HG03159 (cell line): ENCODE results near the gene PARD3B.

ENCODE experiments used
- ATAC-seq: cut with Tn5 transposase; IDR thresholded peaks from one replicate; pipeline ENCODE4 v1.9.1; 2021; ENCODE audit warnings: mild to moderate bottlenecking, moderate library complexity; ENCODE audit not compliant: unreplicated experiment

The PARD3B gene

DNA sequence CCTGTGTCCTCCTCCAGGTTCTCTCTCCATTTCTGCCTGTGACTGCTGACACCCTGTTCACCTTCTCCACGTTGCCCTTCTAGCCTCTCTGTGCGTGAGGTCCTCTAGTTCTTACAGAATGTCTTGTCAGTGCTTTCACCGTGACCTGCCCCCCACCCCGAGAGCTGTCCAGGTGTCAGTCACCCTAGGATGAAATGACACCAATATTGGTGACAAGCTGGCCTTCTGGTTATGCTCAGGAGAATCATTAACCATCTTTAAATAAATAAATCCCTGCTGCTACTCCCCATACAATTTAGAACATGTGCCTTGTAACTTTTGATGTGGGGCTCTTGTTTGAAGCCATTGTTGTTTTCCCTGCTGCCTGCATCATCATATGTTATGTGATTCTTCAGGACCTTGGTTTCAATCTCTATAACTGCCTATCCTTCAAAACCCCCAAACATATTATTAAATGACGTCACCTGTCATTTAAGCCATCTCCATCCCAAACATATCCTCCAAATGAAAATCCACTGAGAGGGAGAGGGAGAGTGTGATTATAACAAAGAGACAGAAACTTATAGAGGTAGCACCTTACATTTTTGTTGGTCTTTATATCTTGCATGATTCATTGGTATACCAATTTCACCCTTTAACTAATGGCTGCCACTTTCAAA, 496.3 kb downstream of the PARD3B start:
- ATAC-seq: no peak

DNA sequence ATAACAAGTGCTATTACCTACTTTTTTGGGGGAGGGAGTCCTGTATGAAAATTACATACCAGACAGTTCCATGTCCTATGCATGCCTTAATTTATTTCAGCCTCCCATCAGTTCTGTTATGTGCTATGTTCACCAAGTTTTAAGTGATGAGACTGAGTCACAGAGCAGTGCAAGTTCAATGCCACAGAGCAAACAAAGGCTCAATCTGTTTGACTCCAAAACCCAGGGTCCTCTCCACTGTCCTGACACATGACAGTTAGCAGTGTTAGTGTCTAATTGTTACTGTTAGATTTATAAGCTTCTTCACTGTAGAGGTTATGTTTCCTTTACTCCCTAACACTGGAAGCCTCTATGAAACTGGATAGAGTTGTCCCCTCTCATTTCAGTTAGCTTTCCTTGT, 498.0 kb downstream of the PARD3B start:
- no peak for ATAC-seq

DNA sequence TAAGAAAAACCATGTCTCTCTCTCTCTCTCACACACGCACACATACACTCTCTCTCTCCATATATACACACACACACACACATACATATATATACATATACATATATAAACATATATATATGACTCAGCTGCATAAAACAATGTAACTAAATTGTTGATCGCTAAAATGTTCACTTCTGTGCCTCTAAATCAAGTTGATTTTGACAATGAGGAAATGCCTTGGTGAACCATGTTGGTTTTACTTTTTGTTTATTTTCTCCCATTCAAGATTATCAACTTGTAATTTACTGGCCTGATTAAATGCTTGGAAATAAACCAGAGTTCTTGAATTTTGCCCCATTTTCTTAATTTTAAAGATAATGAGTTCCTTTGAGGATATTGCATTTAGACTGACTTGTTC, 500.4 kb downstream of the PARD3B start:
- no peak for ATAC-seq

DNA sequence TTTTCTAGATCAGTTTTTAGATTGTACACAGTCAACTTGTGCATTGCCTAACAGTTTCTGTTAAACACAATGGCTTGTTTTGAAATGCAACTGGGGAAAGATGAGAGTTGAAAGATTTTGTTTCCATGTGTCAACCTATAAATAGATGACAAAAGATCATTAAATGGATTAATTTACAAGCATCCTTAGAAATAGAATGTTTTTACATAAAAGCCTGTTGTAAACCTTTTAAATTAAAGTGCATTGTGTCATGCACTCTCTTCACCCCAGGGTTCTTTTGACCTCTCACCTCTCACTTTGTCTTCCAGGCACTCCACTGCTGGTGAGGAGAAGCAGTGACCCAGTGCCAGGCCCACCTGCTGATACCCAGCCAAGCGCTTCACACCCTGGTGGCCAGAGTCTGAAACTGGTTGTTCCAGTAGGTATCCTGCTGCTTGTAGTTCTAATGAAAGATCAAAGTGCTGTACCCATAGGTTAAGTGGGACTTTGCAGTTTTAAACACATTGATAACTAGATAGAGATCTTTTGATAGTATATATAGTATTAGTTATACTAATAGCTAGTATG, 502.1 kb downstream of the PARD3B start:
- no peak for ATAC-seq

DNA sequence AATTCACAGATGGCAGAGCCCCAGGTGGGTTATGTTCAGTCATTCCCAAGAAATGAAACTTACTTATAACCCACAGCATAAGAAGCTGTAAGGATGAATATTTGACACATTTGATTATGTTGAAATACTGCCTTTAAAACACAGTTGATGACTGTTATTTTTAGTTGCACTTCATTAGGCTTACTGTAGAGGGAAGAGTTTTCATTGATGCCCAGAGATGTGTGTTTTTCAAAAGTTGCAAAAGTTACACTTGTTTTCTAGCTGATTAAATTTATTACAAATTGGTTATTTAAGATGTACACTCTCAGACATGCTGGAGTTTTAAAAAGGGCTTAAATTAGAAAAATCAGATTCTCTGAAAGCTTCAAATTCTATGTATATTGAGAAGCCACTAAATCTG, 506.1 kb downstream of the PARD3B start:
- ATAC-seq: no peak

DNA sequence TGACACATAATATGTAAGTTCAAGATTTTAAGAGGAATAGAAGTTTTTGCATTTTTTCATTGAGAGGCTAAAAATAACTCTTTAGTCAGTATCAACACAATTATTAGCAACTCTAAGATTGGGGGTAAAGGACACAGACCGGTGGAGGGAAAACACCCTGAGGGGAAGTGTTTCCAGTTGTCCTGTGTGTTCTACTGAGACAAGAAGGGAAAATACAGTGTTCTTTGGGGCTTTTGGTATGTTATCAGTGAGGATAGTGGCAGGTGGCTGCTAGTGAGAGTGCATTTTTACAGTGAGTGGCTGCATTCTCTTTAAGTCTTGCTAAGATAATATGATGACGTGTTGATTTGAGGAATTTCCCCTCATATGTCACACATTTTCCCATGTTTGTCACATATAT, 507.5 kb downstream of the PARD3B start:
- ATAC-seq: no peak

DNA sequence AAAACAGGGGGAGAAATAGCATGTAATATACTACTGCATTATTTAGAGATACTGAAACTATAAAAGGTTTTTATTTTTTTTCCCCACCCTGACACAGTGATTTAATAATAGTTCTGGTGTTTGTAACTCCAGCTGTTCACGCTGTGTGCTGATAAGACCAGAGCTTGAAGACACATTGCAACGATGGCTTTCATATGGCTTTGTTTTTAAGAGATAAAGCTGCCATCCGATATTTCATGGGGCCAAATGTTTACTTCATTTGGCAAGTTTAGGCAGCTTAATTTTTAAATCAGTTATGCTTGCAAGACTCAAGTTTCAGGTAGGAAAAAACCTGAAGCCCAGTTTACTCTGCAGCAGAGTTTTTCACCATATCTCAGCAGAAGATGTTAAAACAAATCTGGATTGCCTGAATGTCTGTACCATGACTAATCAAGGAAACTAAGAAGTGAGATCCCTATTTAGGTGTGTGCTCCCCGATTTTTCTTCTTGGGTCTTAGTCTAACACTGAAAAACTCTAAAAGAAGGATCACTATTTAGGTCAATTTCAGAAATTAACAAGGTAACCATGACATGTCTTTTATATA, 508.6 kb downstream of the PARD3B start:
- ATAC-seq: no peak

DNA sequence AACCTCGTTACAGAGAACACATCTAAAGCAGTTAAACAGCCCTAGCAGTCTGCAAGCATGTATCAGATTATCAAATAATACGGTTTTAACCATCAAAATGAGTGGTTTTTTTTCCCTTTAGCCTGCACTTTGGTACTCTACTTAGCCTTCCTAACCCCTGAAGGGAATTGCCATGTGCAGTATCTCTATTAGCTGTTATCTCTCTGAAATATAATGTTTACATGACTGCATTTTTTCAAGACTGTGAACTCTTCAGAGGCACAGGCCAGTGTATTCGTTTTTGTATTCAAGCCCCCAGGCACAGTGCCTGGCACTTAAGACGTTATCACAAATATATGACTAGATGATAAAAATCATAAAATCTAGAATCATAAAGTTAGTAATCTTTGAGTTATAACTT, 509.5 kb downstream of the PARD3B start:
- no peak for ATAC-seq

DNA sequence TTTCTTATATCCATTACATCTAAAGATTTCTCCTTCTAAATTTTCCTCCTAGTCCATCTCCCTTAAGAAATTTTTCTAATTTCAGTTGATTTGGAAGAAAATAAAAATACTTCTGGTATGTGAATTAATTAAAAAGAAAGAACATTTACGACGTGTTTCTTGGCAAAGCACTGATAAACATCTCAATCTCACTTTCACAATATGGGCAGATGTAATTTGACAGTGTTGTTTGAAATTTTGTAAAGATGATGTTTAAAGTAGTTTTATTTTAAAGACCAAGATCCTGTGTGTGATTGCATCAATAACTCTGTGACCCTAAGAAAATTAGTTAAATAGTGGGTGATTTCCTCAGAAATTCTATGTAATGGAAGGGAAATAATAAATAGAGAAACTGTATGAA, 510.0 kb downstream of the PARD3B start:
- ATAC-seq: no peak

DNA sequence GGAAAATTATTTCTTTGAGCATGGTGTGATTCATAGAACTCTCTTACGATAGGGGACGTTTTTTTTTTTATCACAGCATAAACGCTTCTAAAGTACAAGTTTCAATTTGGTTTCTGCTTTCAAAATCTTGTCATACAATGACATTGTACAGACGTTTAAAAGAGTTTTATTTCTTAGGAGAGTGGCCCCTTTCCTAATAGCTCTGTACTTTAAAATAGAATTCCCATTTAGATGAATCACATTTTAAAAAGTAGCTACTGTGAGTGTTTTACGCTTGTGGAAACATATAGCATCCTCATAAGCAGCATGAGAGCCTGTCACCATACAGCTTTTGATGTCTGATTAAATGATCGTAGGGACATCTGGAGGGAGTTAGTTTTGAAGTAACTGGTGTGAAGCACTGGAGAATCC, 510.9 kb downstream of the PARD3B start:
- no peak for ATAC-seq

DNA sequence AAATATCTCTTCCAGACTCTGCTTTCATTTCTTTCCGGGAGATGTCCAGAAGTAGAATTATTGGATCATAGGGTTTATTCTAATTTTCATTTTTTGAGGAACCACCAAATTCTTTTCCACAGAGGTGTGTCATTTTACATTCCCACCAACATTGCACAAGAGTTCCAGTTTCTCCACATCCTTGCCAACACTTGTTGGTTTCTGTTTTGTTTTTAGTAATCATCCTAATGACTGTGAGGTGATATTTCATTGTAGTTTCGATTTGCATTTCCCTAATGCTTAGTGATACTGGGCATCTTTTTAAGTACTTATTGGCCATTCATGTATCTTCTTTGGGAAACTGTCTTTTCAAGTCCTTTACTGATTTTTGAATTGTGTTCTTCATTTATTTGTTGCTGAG, 513.1 kb downstream of the PARD3B start:
- ATAC-seq: no peak

DNA sequence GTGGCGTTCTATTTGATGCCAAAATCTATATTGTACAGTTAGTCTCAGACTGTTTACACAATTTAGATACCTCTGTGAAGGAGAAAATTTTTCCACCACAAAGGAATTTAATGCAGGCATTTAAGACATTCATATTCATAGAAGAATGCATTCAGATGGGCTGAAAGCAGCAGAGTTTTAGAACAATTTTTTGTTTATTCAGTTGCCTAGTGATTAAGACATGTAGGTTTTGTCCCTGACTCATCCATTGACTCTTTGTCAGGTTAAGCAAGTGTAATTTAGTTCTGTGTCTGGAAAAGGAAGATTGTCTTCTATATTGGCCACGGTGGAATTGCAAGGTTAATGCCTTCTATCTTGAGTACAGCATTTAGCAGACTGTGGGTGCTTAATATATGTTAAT, 515.0 kb downstream of the PARD3B start:
- no peak for ATAC-seq

DNA sequence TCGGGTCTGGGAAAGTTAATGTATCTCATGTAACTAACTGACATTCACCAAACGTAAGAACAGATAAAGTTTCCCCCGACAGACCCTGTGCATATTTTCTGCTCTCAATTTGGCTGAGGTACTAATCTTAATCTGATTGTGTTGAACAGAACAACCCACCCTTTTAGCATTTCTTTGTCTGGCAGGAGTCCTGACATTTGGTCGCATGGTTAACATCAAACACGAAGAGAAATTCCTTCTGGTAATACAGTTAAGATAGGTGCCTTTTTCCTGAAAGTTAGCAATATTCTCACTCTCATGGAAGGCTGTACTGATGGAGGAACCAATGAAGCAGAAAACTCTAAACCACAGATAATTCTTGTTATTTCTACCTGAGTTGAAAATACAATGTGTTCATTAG, 520.8 kb downstream of the PARD3B start:
- no peak for ATAC-seq

DNA sequence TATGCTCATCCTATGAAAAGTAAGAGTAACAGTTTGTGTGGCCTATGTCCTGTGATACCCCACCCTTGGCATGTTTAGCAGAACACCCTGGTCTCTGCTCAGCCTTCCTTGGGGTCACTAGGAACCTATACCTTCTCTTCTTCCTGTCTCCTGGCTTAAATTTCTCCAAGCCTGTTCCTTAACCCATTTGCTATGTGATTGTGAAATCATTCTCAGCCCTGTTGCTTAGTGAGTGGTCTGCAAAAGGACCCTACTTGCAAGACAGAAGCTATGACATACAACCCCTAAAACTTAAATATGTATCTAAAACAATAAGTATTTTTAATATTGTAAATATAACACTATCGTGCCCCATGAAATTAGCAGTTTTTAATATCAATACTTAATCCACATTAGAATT, 524.7 kb downstream of the PARD3B start:
- no peak for ATAC-seq

DNA sequence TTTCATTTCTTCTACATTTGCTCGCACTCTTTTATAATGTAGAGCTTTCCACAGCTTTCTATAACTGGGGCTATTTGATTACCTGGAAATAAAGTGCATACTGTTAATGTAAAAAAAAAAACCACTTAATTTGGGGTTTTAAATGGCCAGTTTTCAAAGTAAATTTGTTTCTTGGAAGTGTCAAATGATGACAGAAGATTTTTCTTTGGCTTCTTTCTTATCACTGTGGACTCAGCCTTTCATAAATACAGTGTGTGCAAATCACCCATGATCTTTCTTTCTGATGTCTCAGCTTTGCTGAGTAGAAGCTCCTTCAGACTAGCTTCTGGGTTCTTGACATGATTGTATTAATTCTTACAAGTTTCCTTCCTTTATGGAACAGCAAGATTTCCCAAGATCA, 525.6 kb downstream of the PARD3B start:
- no peak for ATAC-seq

DNA sequence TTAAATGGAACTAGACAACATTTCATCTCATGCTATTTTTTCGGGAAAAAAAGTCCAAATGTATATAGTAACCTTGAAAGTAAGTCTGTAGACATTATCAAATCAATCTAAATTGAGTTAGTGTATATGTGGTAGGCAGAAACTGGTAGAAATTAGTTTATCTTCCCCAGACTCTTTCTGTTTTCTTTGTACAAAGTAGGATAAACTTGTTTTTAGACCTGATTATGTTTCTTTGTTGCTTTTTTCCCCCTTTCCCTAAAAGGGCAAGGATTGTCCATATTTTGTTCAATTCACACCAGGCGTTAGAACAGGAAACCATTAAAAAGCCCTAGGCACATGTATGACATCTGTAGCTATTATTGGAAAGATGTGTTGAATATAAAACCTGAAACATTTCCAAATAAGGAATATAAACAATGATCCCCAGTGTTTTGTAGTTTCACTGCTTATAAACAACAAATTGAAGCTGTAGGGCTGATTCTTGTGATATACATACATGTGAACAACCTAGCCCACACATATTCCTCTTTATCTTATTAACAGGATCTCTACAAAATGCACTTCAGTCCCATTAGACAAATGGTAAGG, 528.3 kb downstream of the PARD3B start:
- no peak for ATAC-seq

DNA sequence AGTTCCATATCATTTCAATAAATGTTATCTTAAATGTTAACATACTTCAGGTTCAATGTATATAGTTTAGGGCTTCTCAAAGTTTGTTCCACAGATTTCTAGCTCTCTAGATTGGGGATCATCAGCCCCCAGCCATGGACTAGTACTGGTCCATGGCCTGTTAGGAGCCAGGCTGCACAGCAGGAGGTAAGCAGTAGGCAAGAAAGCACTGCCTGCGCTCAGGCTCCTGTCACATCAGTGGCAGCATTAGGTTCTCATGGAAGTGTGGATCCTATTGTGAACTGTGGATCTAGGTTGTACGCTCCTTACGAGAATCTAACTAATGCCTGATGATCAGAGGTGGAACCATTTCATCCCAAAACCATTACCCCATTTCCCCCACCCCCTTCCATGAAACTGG, 531.1 kb downstream of the PARD3B start:
- no peak for ATAC-seq

DNA sequence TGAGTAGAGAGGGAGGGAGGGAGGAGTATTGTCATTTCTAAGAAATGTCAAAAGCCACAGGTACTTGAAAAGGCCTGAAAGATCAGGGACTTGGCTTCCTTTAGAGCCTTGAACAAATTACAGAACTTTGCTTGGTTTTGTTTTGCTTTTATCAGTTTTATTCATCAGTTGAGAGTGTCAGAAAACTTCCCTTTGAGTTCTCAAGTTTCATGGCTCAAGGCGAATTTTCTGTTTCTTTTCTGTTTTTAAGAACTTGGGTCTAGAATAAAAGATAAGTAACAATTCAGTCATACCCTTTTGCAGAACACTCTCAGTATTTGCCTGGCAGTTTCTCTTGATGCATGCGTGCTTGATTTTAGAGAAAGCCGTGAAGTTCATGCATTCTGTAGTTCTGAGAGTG, 531.9 kb downstream of the PARD3B start:
- ATAC-seq: no peak

DNA sequence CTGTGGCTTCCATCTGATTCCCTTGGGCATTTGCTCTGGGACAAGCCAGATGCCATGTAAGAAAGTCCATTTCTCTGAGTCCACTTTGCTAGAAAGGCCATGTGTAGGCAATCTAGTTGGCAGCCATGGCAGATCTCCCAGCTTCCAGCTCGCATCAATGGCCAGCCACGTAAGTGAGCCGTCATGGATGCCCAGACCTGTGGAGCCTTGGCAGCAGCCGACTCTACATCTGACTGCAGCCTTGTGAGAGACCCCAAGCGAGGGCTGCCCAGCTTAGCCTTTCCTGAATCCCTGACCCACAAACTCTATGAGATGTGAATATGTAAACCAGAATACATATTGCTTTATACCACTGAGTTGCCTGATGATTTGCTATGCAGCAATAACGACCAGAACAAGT, 533.5 kb downstream of the PARD3B start:
- ATAC-seq: no peak

DNA sequence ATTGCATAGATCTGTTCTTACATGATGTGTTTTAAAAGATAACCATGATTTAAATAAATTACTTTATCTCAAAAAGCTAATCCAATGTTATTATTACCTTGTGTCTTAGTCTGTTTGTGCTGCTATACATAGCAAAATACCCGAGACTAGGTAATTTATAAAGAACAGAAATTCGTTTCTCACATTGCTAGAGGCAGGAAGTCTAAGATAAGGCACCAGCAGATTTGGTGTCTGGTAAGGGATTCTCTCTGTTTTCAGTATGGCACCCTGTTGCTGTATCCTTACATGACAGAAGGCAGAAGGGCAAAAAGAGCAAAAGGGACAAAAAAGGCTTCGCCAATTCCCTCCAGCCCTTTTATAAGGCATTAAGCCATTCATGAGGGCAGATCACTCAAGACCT, 533.9 kb downstream of the PARD3B start:
- ATAC-seq: no peak

DNA sequence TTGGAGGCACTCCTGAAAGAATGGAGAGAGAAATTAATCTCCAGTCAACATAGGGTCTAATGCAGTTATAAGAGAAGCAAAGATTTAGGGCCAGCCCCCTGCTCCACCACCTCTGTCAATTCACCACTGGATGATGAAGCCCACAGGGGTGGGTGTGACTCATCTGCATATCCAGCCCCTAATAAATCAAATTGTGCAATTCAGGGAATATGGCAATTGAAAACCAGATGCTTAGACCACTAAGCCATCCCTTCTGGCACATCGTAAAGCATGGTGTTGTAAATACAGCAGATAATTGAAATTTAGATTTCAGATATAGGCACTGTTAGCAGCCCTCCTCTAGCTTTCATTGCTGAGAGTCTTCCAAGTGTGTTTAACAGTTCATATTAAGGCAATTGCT, 541.4 kb downstream of the PARD3B start:
- ATAC-seq: no peak

DNA sequence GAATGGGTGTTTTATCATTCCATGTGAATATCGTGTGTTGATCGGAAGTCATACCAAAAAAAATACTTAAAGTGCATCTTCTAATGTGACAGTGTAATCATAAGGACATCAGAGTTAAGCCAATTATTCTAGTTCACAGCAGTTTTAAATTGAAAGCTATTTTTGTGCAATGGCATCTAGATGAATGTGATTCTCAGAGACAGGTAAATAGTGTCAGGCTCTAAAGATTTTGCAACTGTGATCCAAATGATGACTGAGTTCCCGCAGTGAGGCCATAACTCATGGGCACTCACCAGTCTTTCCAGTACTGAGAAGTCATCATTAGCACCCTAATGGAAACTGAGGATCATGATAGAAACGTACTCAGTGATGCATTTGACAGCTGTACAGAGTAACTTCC, 542.6 kb downstream of the PARD3B start:
- no peak for ATAC-seq
